ENCODE data around the gene LYAR.
"Not testable (repeated sequence)": the region's sequence is repeated elsewhere in the genome, so short reads cannot be mapped to it uniquely, and the experiment has no call there.

GRCh38 chr4:4249342-4249741 lies 40.6 kb downstream of the LYAR start:
- not testable (repeated sequence) for TF ChIP-seq CTCF (IDR thresholded peaks at IDR 0.05; ENCODE audit: insufficient read depth, low read length, poor library complexity, severe bottlenecking); EZH2phosphoT487 (conservative IDR thresholded peaks at IDR 0.05; ENCODE audit: low read length)
